Measurements from ENCODE around the gene CARNS1. TPM values are rescaled to one million over a fixed set of nuclear protein-coding genes. Genes with fewer than 3 reads are reported as not detected.

CARNS1 gene
- total and polyA plus RNA-seq, 2 of the 8 experiments (the other 6 are each of a cell fraction or from before 2014, with no cell fraction given), result 0.82 to 1.1 TPM

DNA sequence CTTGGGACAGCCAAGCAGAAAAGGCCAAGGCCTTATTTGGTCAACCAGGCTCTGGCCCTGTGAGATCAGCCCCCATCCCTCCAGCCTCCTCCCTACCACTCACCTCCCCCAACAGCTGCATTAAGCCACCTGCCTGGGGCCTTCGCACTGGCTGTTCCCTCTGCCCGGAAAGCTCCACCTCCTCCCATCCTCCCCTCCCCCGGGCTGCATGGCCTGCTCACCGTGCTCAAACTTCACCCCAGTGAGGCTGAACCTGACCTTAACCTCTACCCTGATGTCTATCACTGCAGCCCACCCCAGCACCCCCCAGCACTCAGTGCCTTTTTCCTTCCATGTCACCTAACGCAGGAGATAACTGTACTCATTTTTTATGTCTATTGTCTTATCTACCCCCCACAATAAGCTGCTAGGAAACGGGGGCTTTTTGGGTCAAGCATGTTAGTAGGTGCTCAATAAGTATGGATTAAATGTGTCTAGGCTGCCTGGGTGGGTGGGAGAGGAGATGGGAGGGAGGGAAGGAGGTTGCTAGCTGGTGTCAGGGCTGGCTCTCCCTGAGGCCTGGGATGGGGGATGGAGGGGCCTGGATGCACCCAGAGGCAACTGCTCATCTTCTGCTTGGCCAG is 21.1 kb downstream of the CARNS1 start (continued):
- TF ChIP-seq TAF7 (optimal IDR thresholded peaks at IDR 0.05; ENCODE audit: borderline replicate concordance, low read depth, low read length) (peak; percentile 57), SIN3A (conservative IDR thresholded peaks at IDR 0.05 in 1 of 2, IDR thresholded peaks at IDR 0.05 in 1 of 2; ENCODE audit: low read depth in 1 of 2, low read length in 2 of 2) (peak in 1 of 2 experiments; percentile 63; a peak in 2 of 4 replicates), SP1 (IDR thresholded peaks at IDR 0.05; ENCODE audit: low read depth, low read length) (peak; percentile 83), EP300 (IDR thresholded peaks at IDR 0.05; ENCODE audit: borderline replicate concordance in 1 of 2, low read depth in 2 of 2, low read length in 2 of 2) (peak; percentile 49 to 79; a peak in 2 of 3 replicates), TAF1 (IDR thresholded peaks at IDR 0.05; ENCODE audit: low read depth, low read length) (0 out of 2 replicates have a peak, but pooled peaks have one; percentile 20), CEBPB (IDR thresholded peaks at IDR 0.05; ENCODE audit: low read depth, low read length) (no peak), YY1 (IDR thresholded peaks at IDR 0.05; ENCODE audit: low read depth, low read length) (0 out of 2 replicates have a peak, but pooled peaks have one; percentile 16), TBP (IDR thresholded peaks at IDR 0.05; ENCODE audit: low read depth, low read length) (peak; percentile 24; the same call in 1 of the 2 replicates), SRF (IDR thresholded peaks at IDR 0.05; ENCODE audit: low read depth, low read length) (peak; percentile 92)
